ENCODE measurements around the gene COPA.

COPA gene

GRCh38 chr1:160340866-160341265 lies 2.2 kb downstream of the COPA start:
- ChIA-PET CTCF (no interaction called here), POLR2A (no interaction called here)
- TF ChIP-seq CTCF (IDR thresholded peaks at IDR 0.05; ENCODE audit: control extremely low read depth, extremely low read depth, low read depth, missing control alignments): no peak
- no peak for DNase-seq (ENCODE audit: extremely low spot score)

- DNase-seq (ENCODE audit: extremely low spot score): no peak
- ChIA-PET CTCF (interaction anchor here (0.8 to 5.3 kb wide), 6 partner anchors 10 to 149 kb away, joined by 3 to 38 read pairs (median 4); no protein-coding TSS in a partner anchor), POLR2A (no interaction called here)
- no peak for TF ChIP-seq CTCF (IDR thresholded peaks at IDR 0.05; ENCODE audit: control extremely low read depth, extremely low read depth, low read depth, missing control alignments)
Observed at GRCh38 chr1:160340146-160340545, 2.9 kb downstream of the COPA start.

- POLR2A ChIA-PET: no interaction called here
- DNase-seq (ENCODE audit: extremely low spot score): no peak
- CTCF ChIA-PET: interaction anchor here (1.4 to 5.3 kb wide), 3 partner anchors 10 to 47 kb away, joined by 4 to 38 read pairs (median 5); no protein-coding TSS in a partner anchor
- no peak for TF ChIP-seq CTCF (IDR thresholded peaks at IDR 0.05; ENCODE audit: control extremely low read depth, extremely low read depth, low read depth, missing control alignments)
Observed at GRCh38 chr1:160338580-160338979, 4.5 kb downstream of the COPA start.

GRCh38 chr1:160332516-160332915 lies 10.5 kb downstream of the COPA start:
- DNase-seq (ENCODE audit: extremely low spot score): no peak
- ChIA-PET POLR2A (no interaction called here), CTCF (interaction anchor here (2.0 to 3.3 kb wide), 5 partner anchors 10 to 139 kb away, joined by 4 to 28 read pairs (median 6); no protein-coding TSS in a partner anchor)
- TF ChIP-seq CTCF (IDR thresholded peaks at IDR 0.05; ENCODE audit: control extremely low read depth, extremely low read depth, low read depth, missing control alignments): no peak

GRCh38 chr1:160330119-160330518 lies 12.9 kb downstream of the COPA start:
- peak; percentile 2 for TF ChIP-seq CTCF (IDR thresholded peaks at IDR 0.05; ENCODE audit: control extremely low read depth, extremely low read depth, low read depth, missing control alignments)
- ChIA-PET CTCF (interaction anchor here (1.0 to 4.2 kb wide), 8 partner anchors 10 to 245 kb away, joined by 3 to 23 read pairs (median 4); no protein-coding TSS in a partner anchor), POLR2A (interaction anchor here (0.6 kb wide), 1 partner anchor 24 kb away, joined by 7 read pairs; no protein-coding TSS in a partner anchor)
- no peak for DNase-seq (ENCODE audit: extremely low spot score)

- CTCF ChIA-PET: interaction anchor here (0.9 to 4.2 kb wide), 11 partner anchors 9 to 243 kb away, joined by 3 to 23 read pairs (median 4); no protein-coding TSS in a partner anchor
- POLR2A ChIA-PET: interaction anchor here (0.6 kb wide), 1 partner anchor 86 kb away, joined by 3 read pairs; no protein-coding TSS in a partner anchor
- DNase-seq (ENCODE audit: extremely low spot score): no peak
- TF ChIP-seq CTCF (IDR thresholded peaks at IDR 0.05; ENCODE audit: control extremely low read depth, extremely low read depth, low read depth, missing control alignments): no peak
Observed at GRCh38 chr1:160328184-160328583, 14.9 kb downstream of the COPA start.
